ENCODE results near the gene SLC35G3.
"Not testable (repeated sequence)": the region's sequence is repeated elsewhere in the genome, so short reads cannot be mapped to it uniquely, and the experiment has no call there.

SLC35G3 gene

DNA sequence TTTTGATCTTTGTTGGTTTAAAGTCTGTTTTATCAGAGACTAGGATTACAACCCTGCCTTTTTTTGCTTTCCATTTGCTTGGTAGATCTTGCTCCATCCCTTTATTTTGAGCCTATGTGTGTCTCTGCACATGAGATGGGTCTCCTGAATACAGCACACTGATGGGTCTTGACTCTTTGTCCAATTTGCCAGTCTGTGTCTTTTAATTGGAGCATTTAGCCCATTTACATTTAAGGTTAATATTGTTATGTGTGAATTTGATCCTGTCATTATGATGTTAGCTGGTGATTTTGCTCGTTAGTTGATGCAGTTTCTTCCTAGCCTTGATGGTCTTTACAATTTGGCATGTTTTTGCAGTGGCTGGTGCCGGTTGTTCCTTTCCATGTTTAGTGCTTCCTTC lies 8.4 kb upstream of the SLC35G3 start:
- DNase-seq = not testable (repeated sequence)

DNA sequence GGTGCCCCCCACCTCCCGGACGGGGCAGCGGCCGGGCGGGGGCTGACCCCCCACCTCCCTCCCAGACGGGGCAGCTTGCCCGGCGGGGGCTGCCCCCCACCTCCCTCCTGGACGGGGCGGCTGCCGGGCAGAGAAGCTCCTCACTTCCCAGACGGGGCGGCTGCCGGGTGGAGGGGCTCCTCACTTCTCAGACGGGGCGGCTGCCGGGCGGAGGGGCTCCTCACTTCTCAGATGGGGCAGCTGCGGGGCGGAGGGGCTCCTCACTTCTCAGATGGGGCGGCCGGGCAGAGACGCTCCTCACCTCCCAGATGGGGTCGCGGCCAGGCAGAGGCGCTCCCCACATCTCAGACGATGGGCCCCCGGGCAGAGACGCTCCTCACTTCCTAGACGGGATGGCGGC lies 869 bp upstream of the SLC35G3 start:
- DNase-seq = not testable (repeated sequence)

DNA sequence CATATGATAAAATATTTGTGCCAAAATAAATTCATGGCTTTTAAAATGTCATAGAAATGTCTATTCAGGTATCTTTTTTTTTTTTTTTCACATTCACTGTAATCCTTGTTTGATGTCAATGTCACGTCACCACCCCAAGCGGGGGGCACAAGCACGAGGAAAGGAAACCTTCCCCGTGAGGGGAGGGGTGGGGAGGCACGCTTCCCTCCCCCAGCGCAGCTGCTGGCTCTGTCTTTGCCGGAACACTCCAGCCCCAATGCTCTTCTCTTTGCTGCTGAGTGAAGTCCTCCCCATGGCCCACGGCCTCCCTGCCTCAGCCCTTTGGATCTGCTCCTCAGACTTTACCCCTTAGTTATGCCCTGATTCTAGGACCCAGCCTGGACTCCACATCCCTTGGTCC lies 1.5 kb downstream of the SLC35G3 start:
- no peak for DNase-seq

- DNase-seq = no peak
These were observed 3.0 kb downstream of the SLC35G3 start for GRCh38 chr17:35191001-35191695.

DNA sequence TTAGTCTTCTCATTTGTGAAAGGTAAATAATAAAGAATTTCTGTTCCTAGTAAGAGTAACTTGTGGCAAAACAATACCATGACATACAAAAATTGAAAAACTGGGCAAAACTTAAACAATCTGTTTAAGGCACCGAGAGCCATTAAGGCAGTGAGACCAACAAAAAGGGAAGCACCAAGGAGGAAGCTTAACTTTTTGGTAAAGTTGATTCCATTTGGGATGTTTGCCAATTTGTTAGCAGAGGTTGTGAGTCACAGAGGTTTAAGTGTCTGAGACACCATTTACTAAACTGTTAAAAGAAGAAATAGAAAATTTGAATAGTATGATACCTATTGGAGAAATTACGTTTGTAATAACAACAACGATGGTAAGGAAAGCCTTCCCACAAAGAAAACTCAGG lies 4.9 kb downstream of the SLC35G3 start:
- DNase-seq = no peak

DNA sequence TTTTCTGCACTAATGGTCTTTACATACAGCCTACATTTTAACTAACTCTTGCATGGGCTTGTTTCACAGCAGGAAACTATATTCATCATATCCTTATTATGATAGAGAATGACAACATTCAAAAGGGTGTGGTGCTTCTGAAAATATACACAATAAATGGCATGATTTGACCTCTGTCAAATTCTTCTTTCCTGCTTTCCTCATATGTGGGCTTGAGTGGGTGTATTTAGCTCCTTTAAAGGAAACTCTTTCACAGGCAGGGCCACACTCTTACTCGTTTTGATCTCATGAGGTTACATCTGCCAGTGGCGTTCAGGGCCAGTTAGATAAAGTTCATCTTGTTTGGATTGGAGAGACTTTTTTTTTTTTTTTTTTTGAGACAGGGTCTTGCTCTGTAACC lies 6.1 kb downstream of the SLC35G3 start:
- DNase-seq = no peak

GRCh38 chr17:35187481-35187880 lies 6.7 kb downstream of the SLC35G3 start:
- DNase-seq = no peak

DNA sequence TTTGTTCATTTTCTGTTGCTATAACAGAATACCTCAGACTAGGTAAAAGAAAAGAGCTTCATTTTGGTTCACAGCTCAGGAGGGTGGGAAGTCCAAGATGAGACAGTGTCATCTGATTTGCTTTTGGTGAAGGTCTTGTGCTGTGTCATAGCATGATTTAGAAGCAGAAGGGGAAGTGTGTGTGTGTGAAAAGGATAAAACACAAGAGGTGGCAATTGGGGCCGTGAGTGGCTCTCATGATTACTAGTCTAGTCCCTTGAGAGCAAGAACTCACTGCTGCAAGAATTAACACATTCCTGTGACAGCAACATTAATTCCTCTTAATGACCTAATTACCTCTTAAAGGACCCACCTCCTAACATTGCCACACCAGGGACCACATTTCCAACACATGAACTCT lies 8.3 kb downstream of the SLC35G3 start:
- no peak for DNase-seq

DNA sequence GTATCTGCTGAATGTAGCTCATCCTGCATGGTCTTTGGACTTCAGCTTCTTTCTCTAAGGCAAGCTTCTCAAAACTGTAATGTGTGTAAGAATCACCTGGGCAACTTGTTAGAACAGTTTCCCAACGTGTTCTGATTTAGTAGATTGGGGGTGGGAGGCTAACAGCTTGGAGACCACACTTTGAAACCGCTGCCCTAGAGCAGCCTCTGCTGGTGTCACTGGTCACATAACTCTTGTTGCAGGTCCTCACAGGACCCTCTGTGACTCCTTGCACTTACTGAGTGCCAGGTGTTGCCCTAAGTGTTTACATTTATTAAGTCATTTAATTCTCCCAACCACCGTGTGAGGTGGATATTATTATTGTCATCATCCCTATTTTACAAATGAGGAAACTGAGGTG lies 9.9 kb downstream of the SLC35G3 start:
- no peak for DNase-seq

DNA sequence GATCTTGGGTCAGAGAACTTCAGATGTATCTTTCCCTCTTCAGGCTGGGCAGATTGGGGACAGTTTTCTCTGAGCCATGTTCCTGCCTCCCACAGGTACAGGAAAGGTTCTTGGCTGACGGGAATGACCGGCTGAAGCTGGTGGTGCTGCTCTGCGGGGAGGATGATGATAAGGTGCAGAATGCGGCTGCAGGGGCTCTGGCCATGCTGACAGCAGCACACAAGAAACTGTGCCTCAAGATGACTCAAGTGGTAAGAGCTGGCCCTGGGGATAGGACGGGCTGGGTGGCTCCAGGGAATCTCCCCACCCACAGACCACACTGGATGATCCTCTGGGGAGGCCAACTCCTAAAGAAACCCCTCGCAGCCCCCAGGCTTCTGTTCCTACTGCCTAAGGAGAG lies 10.9 kb downstream of the SLC35G3 start:
- DNase-seq = no peak

GRCh38 chr17:35179379-35179778 lies 14.8 kb downstream of the SLC35G3 start:
- not testable (repeated sequence) for DNase-seq

DNA sequence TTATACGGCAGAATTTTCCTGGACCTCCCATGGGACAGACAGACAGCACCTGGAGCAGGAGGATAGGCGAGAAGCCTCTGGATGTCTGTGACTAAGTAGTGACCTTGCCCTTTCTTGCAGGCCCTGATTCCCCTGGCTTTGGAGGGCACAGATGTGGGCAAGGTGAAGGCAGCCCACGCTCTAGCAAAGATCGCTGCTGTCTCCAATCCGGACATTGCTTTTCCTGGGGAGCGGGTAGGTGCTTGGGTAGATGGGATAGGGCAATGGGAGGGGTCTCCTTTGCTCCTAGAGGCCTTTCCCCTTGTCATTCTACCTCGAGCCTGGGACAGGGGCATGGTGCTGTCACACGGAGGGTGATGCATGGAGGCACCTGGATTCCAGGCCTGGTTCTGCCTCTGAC lies 17.3 kb downstream of the SLC35G3 start:
- DNase-seq = no peak

GRCh38 chr17:35175638-35176415 lies 18.4 kb downstream of the SLC35G3 start:
- DNase-seq = no peak

DNA sequence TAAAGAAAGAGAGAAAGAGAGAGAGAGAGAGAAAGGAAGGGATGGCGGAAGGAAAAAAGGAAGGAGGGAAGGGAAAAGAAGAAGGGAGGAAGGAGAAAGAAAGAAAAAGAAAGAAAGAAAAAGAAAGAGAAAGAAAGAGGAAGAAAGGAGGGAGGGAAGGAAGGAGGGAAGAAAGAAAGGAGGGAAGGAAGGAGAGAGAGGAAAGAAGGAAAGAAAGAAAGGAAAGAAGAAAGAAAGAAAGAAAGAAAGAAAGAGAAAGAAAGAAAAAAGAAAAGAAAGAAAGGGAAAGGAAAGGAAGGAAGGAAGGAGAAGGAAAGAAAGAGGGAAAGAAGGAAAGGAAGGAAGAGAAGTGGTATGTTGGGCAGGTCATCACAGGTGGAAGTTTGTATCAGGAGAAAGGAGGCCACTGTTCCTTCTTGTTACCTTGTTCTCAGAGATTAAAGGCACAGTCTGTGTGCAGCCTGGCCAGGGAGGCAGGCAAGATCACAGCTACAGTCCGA lies 19.3 kb downstream of the SLC35G3 start:
- DNase-seq = no peak

DNA sequence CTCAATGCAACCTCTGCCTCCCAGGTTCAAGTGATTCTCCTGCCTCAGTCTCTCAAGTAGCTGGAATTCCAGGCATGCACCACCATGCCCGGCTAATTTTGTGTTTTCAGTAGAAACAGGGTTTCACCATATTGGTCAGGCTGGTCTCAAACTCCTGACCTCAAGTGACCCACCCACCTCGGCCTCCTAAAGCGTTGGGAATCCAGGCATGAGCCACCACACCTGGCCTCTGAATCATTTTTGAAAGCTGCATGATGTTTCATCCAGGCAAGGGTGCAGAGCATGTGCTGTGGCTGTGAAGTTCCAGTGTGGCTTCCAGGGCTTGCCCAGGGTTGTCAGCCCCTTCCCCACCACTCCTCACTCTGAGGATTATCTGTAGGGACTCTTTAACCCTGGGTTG lies 21.9 kb downstream of the SLC35G3 start:
- not testable (repeated sequence) for DNase-seq

DNA sequence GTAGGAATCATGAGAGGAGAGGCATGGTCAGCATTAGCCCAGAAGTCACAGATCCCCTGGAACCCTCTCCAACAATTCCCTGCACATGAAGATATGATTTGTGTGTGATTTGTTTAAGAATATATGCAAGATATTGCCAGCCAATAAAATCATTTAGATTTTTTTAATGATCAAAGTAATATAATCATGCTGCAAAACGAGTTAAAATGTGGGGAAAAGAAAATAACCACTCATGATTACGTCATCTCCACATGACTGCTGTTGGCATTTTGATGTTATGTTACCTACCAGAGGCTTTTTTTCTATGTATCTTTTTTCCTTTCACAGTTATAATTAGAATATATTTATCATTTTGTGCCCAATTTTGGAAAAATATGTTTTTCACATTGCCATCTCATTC lies 22.4 kb downstream of the SLC35G3 start:
- DNase-seq = no peak

DNA sequence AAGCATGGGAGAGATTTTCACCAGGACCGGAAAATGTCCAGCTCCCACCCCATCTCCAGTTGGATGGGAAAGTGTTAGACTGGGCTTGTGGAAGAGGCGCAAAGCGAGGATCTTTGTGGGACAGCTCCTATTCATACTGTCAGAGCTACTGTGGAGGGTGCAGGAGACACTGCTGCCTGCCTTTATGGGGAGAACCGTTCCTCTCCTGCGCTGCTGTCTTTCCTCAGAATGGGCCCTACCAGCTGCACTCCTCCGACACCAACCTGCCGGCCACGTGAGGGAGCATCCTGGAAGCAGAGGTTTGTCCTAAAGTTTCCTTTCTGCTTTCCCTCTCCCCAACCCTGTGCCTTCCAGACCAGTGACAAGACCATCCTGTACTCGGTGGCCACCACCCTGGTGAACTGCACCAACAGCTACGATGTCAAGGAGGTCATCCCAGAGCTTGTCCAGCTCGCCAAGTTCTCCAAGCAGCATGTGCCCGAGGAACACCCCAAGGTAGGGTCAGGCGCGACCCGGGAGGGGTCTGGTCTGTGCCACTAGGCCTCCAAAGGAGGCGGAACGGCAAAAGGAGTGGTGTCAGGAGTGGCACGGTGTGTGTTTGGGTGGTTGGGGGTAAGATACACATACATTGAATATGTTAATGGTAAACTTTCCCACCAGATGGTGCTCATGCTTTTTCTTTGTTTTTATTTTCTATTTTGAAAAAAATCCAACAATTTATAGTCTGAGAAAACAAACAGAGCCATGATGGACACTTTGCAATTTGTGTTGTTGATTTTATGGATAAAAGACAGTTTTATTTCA lies 23.0 kb downstream of the SLC35G3 start:
- DNase-seq = no peak

DNA sequence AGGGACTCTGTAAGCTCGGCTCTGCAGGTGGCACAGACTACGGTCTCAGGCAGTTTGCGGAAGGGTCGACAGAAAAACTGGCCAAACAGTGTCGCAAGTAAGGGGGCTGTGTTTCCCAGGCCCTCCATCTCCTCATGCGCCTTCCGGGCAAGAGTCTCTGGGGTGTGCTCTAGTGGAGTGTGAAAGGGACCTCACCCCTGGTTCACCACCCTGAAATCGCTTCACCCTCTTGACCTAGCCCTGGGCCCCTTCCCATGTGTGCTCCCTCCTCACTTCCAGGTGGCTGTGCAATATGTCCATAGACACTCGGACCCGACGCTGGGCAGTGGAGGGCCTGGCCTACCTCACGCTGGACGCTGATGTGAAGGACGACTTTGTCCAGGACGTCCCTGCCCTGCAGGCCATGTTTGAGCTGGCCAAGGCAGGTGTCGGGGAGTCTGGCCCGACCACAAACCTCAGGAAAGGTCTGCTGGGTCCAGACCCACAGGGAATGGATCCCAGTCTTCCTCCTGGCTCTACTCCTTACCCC lies 24.3 kb downstream of the SLC35G3 start:
- no peak for DNase-seq

GRCh38 chr17:35167666-35168065 lies 26.5 kb downstream of the SLC35G3 start:
- DNase-seq = no peak

GRCh38 chr17:35167046-35167445 lies 27.1 kb downstream of the SLC35G3 start:
- no peak for DNase-seq

DNA sequence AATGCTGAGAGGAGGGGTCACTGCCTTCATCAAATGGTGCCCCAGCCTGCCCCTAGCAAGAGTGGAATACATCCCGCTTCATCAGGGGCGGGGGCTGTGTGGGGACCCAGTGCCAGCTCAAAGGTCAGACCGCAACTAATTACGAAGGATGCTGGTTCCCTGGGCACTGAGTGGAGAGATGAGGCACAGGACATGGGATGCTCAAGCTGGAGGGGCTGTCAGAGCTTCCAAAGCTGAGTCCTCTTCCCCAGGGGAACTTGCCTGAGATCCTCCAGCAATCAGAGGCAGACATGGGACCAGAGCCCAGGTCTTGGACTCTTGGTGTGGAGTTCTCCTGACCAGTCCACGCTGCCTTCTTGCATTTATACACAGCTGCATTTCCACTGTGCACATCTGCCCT lies 27.7 kb downstream of the SLC35G3 start:
- DNase-seq = no peak

DNA sequence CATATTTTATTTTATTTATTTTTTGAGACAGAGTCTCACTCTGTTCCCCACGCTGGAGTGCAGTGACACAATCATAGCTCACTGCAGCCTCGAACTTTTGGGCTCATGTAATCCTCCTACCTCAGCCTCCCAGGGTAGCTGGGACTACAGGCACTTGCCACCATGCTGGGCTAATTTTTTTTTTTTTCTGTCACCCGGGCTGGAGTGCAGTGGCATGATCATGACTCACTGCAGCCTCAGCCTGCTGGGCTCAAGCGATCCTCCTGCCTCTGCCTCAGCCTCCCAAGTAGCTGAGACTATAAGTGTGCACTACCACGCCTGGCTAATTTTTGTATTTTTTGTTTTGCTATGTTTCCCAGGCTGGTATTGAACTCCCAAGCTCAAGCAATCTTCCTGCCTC lies 29.5 kb downstream of the SLC35G3 start:
- DNase-seq = no peak

GRCh38 chr17:35163886-35164285 lies 30.3 kb downstream of the SLC35G3 start:
- no peak for DNase-seq
